Adrenal gland (tissue), 5 donors: ENCODE results near the gene PMF1.

Experiments
- POLR2A ChIP-seq, 2 donors: fragments of 450-650 bp; IDR thresholded peaks; one replicate each; pipeline ENCODE4 v1.6.1; 2017; ENCODE audit warnings: antibody characterized with exemption in 2 of 2, mild to moderate bottlenecking in 2 of 2, moderate library complexity in 1 of 2
- TF ChIP-seq, protein P1 (sequence below), 6 experiments: fragments of 450-650 bp in 4 of 6; fragments of 200-600 bp in 2 of 6; sonication (generic) in 1 of 6; IDR thresholded peaks; 1 replicate in 5 of 6; 2 replicates in 1 of 6; pipeline versions ENCODE4 v1.5.1 to v1.8.0; 2016 to 2021; ENCODE audit warnings: antibody characterized with exemption in 6 of 6, mild to moderate bottlenecking in 2 of 6, moderate library complexity in 1 of 6
- donor health status: DM: no; HTN: no; CAD: no.

DNA sequence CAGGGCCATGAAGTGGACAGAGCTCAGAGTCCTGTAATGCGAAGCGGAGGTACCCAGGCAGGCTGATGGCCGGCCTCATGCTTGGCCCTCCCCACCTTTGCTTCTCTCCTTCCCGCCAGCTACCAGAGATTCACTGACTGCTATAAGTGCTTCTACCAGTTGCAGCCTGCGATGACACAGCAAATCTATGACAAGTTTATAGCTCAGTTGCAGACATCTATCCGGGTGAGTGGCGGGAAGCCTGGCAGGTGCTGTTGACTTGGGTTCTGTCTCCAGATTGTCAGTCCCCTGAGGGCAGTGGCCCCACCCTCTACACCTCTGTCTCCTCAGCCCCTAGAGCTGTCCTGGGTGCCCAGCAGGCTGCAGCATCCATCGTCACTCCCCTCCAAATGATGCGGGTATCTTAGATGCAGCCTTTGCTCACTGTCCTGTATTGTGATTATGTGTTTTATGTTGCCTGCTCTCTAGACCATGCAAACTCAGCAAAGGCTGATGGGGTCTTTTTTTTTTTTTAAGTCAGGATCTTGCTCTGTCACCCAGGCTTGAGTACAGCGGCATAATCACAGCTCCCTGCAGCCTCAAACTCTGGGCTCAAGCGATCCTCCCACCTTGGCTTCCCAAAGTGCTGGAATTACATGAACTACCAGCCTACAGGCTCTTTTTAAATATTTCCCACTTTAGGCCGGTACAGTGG is 19.5 kb downstream of the PMF1 start:
- TF ChIP-seq, protein P1, sequence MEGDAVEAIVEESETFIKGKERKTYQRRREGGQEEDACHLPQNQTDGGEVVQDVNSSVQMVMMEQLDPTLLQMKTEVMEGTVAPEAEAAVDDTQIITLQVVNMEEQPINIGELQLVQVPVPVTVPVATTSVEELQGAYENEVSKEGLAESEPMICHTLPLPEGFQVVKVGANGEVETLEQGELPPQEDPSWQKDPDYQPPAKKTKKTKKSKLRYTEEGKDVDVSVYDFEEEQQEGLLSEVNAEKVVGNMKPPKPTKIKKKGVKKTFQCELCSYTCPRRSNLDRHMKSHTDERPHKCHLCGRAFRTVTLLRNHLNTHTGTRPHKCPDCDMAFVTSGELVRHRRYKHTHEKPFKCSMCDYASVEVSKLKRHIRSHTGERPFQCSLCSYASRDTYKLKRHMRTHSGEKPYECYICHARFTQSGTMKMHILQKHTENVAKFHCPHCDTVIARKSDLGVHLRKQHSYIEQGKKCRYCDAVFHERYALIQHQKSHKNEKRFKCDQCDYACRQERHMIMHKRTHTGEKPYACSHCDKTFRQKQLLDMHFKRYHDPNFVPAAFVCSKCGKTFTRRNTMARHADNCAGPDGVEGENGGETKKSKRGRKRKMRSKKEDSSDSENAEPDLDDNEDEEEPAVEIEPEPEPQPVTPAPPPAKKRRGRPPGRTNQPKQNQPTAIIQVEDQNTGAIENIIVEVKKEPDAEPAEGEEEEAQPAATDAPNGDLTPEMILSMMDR (IDR thresholded peaks at IDR 0.05) = no peak
- no peak for TF ChIP-seq POLR2A (IDR thresholded peaks at IDR 0.05)
